Activated naive CD8-positive, alpha-beta T cell treated with anti-CD3 and anti-CD28 coated beads, Interleukin-2, amount 10 ng/mL, durations not matched to agents 7 days and 5 days (primary cell): ENCODE results near the gene SPAG6. TPM values are rescaled to one million over a fixed set of nuclear protein-coding genes. Genes with fewer than 3 reads are reported as not detected.

Experiments
- ATAC-seq: fragments of 150-1000 bp; cut with Tn5 transposase; one replicate; pipeline ENCODE4 v1.10.0; 2021; ENCODE audit warnings: low read depth, moderate library complexity
- POLR2A ChIA-PET: fragments of 350-600 bp; sonication (Branson Sonifier 250); formaldehyde crosslinking; loops from one replicate; lab custom pipeline; 2021; ENCODE audit warnings: antibody characterized with exemption; lab: Charles Lee
- DNase-seq: peaks from one replicate; pipeline ENCODE4 v3.0.0; 2021
- H3K27ac Mint-ChIP-seq: one replicate; pipeline ENCODE4 v1.8.0; 2022; ENCODE audit warnings: mild to moderate bottlenecking, mixed read lengths
- H3K27me3 Mint-ChIP-seq: one replicate; pipeline ENCODE4 v1.8.0; 2022; ENCODE audit warnings: mild to moderate bottlenecking, moderate library complexity, mixed read lengths
- H3K36me3 Mint-ChIP-seq: one replicate; pipeline ENCODE4 v1.8.0; 2021; ENCODE audit warnings: mild to moderate bottlenecking, mixed read lengths
- H3K4me1 Mint-ChIP-seq: one replicate; pipeline ENCODE4 v1.8.0; 2021; ENCODE audit warnings: mixed read lengths
- H3K4me3 Mint-ChIP-seq: one replicate; pipeline ENCODE4 v1.8.0; 2022; ENCODE audit warnings: mild to moderate bottlenecking, moderate library complexity, mixed read lengths
- H3K9me3 Mint-ChIP-seq: one replicate; pipeline ENCODE4 v1.8.0; 2021; ENCODE audit warnings: mixed read lengths
- total RNA-seq, 2 experiments: library from RNA; stranded (reverse); gene quantifications; one replicate each; pipeline ENCODE4 v1.2.3, GENCODE V29; 2021

Gene SPAG6
- total RNA-seq, 2 experiments from 2014 or later, result 0.67 to 0.77 TPM

- Mint-ChIP-seq H3K27me3 (peaks cover 32% of the 10 kb centered on the region), H3K27ac (peak overlapping the region; percentile 60), H3K36me3 (peaks cover 12% of the 10 kb centered on the region), H3K4me3 (peak overlapping the region; percentile 87), H3K9me3 (no peaks in the 10 kb centered on the region), H3K4me1 (peaks cover 33% of the 10 kb centered on the region)
- DNase-seq (peak; percentile 76), ATAC-seq (peak; percentile 67)
- POLR2A ChIA-PET, result interaction anchor here (1.2 to 4.8 kb wide), 4 partner anchors 9 to 15 kb away, joined by 4 to 19 read pairs (median 9); partner anchors contain the start of gene COMMD3
Observed at GRCh38 chr10:22325272-22326144, 19.8 kb upstream of the SPAG6 start.

- DNase-seq (no peak), ATAC-seq (no peak)
- Mint-ChIP-seq H3K27me3 (peaks cover 32% of the 10 kb centered on the region), H3K4me3 (peak overlapping the region; percentile 79), H3K9me3 (no peaks in the 10 kb centered on the region), H3K27ac (peak overlapping the region; percentile 60), H3K36me3 (peaks cover 12% of the 10 kb centered on the region), H3K4me1 (peaks cover 33% of the 10 kb centered on the region)
- POLR2A ChIA-PET, result interaction anchor here (0.5 to 1.4 kb wide), 3 partner anchors 10 to 324 kb away, joined by 3 to 8 read pairs (median 4); partner anchors contain the start of gene COMMD3
Observed at GRCh38 chr10:22326145-22326702, 19.1 kb upstream of the SPAG6 start.

- Mint-ChIP-seq H3K36me3 (peaks cover 15% of the 10 kb centered on the region), H3K4me3 (no peak overlapping the region), H3K27ac (no peak overlapping the region), H3K9me3 (no peaks in the 10 kb centered on the region), H3K27me3 (peaks cover 18% of the 10 kb centered on the region), H3K4me1 (peaks cover 35% of the 10 kb centered on the region)
- POLR2A ChIA-PET, result no interaction called here
- no peak for DNase-seq
- no peak for ATAC-seq
Observed at GRCh38 chr10:22329150-22329549, 16.1 kb upstream of the SPAG6 start.

GRCh38 chr10:22332116-22332692 lies 13.1 kb upstream of the SPAG6 start:
- no peaks in the 10 kb centered on the region for H3K9me3 Mint-ChIP-seq
- H3K27ac Mint-ChIP-seq, result no peak overlapping the region
- POLR2A ChIA-PET, result interaction anchor here (0.6 kb wide), 1 partner anchor 8 kb away, joined by 3 read pairs; no protein-coding TSS in a partner anchor
- H3K4me3 Mint-ChIP-seq, result peak overlapping the region; percentile 72
- no peak for ATAC-seq
- H3K27me3 Mint-ChIP-seq, result peaks cover 23% of the 10 kb centered on the region
- H3K4me1 Mint-ChIP-seq, result peaks cover 24% of the 10 kb centered on the region
- H3K36me3 Mint-ChIP-seq, result peaks cover 11% of the 10 kb centered on the region
- no peak for DNase-seq

- ATAC-seq (peak; percentile 3), DNase-seq (no peak)
- Mint-ChIP-seq H3K4me1 (peaks cover 27% of the 10 kb centered on the region), H3K27me3 (peaks cover 34% of the 10 kb centered on the region), H3K36me3 (peaks cover 11% of the 10 kb centered on the region), H3K4me3 (peak overlapping the region; percentile 72), H3K9me3 (no peaks in the 10 kb centered on the region), H3K27ac (peak overlapping the region; percentile 81)
- POLR2A ChIA-PET, result no interaction called here
Observed at GRCh38 chr10:22333167-22333974, 11.9 kb upstream of the SPAG6 start.

GRCh38 chr10:22333975-22334282 lies 11.4 kb upstream of the SPAG6 start:
- Mint-ChIP-seq H3K9me3 (no peaks in the 10 kb centered on the region), H3K27ac (peak overlapping the region; percentile 81), H3K4me1 (peaks cover 31% of the 10 kb centered on the region), H3K36me3 (peaks cover 11% of the 10 kb centered on the region), H3K4me3 (peak overlapping the region; percentile 72), H3K27me3 (peaks cover 40% of the 10 kb centered on the region)
- ATAC-seq, result no peak
- POLR2A ChIA-PET, result no interaction called here
- DNase-seq, result no peak

GRCh38 chr10:22334414-22335172 lies 10.7 kb upstream of the SPAG6 start:
- peaks cover 5% of the 10 kb centered on the region for H3K36me3 Mint-ChIP-seq
- H3K27ac Mint-ChIP-seq, result peak overlapping the region; percentile 80
- POLR2A ChIA-PET, result interaction anchor here (1.0 kb wide), 1 partner anchor 18 kb away, joined by 3 read pairs; the partner anchor contains the start of gene COMMD3
- H3K27me3 Mint-ChIP-seq, result peaks cover 46% of the 10 kb centered on the region
- H3K9me3 Mint-ChIP-seq, result no peaks in the 10 kb centered on the region
- H3K4me3 Mint-ChIP-seq, result peak overlapping the region; percentile 83
- H3K4me1 Mint-ChIP-seq, result peaks cover 31% of the 10 kb centered on the region
- DNase-seq (peak; percentile 39), ATAC-seq (no peak)

- Mint-ChIP-seq H3K4me1 (peaks cover 36% of the 10 kb centered on the region), H3K9me3 (no peaks in the 10 kb centered on the region), H3K4me3 (peak overlapping the region; percentile 83), H3K27me3 (peaks cover 51% of the 10 kb centered on the region), H3K27ac (peak overlapping the region; percentile 80), H3K36me3 (peaks cover 3% of the 10 kb centered on the region)
- POLR2A ChIA-PET, result interaction anchor here (1.0 kb wide), 1 partner anchor 19 kb away, joined by 3 read pairs; the partner anchor contains the start of gene COMMD3
- DNase-seq, result peak; percentile 74
- peak; percentile 65 for ATAC-seq
Observed at GRCh38 chr10:22335173-22335933, 9.9 kb upstream of the SPAG6 start.

GRCh38 chr10:22338185-22338900 lies 7.0 kb upstream of the SPAG6 start:
- peaks cover 32% of the 10 kb centered on the region for H3K4me1 Mint-ChIP-seq
- no peak overlapping the region for H3K27ac Mint-ChIP-seq
- ATAC-seq (no peak), DNase-seq (no peak)
- H3K9me3 Mint-ChIP-seq, result no peaks in the 10 kb centered on the region
- peak overlapping the region; percentile 31 for H3K4me3 Mint-ChIP-seq
- POLR2A ChIA-PET, result interaction anchor here (1.1 to 1.2 kb wide), 2 partner anchors 12 to 16 kb away, joined by 4 to 5 read pairs; no protein-coding TSS in a partner anchor
- peaks cover 3% of the 10 kb centered on the region for H3K36me3 Mint-ChIP-seq
- H3K27me3 Mint-ChIP-seq, result peaks cover 62% of the 10 kb centered on the region

GRCh38 chr10:22338931-22339330 lies 6.4 kb upstream of the SPAG6 start:
- Mint-ChIP-seq H3K9me3 (no peaks in the 10 kb centered on the region), H3K27me3 (peaks cover 68% of the 10 kb centered on the region), H3K36me3 (no peaks in the 10 kb centered on the region), H3K27ac (no peak overlapping the region), H3K4me1 (peaks cover 26% of the 10 kb centered on the region), H3K4me3 (peak overlapping the region; percentile 31)
- ATAC-seq, result no peak
- POLR2A ChIA-PET, result interaction anchor here (0.7 to 2.3 kb wide), 4 partner anchors 13 to 152 kb away, joined by 4 to 18 read pairs (median 5); partner anchors contain the start of gene COMMD3
- DNase-seq, result no peak

GRCh38 chr10:22339761-22340328 lies 5.5 kb upstream of the SPAG6 start:
- no peak for ATAC-seq
- Mint-ChIP-seq H3K27ac (peak overlapping the region; percentile 88), H3K9me3 (no peaks in the 10 kb centered on the region), H3K27me3 (peaks cover 77% of the 10 kb centered on the region), H3K36me3 (no peaks in the 10 kb centered on the region), H3K4me3 (peak overlapping the region; percentile 89), H3K4me1 (peaks cover 33% of the 10 kb centered on the region)
- no peak for DNase-seq
- POLR2A ChIA-PET, result interaction anchor here (0.5 to 2.6 kb wide), 13 partner anchors 8 to 822 kb away, joined by 3 to 19 read pairs (median 5); partner anchors contain the start of genes BMI1, COMMD3 and DNAJC1
